GM12878 (cell line): Measurements from ENCODE around the gene SURF2. TPM values are rescaled to one million over a fixed set of nuclear protein-coding genes. Genes with fewer than 3 reads are reported as not detected.

Experiments used
- ATAC-seq: fragments of 200-7000 bp; cut with Tn5 transposase; 3 replicates; pipeline ENCODE4 v1.9.1; 2020; ENCODE audit warnings: mild to moderate bottlenecking, moderate library complexity
- BruUV-seq: library from RNA; stranded (reverse); fragments of 400-500 nt; replicated peaks from 2 replicates; lab custom pipeline; 2021; lab: Mats Ljungman, UMichigan
- CTCF ChIA-PET: fragments of 300-600 bp; sonication (Branson Sonifier 250); formaldehyde crosslinking; extraction: SDS; loops from one replicate; lab custom pipeline; 2021; ENCODE audit warnings: inconsistent platforms; lab: Yijun Ruan, JAX
- POLR2A ChIA-PET: fragments of 350-600 bp; formaldehyde crosslinking; extraction: SDS; loops from one replicate; lab custom pipeline; 2021; ENCODE audit warnings: inconsistent platforms; lab: Charles Lee
- RAD21 ChIA-PET: fragments of 300-600 bp; sonication (Branson Sonifier 250); formaldehyde crosslinking; loops from one replicate; lab custom pipeline; 2023; ENCODE audit warnings: antibody characterized with exemption; ENCODE audit not compliant: unreplicated experiment; lab: Charles Lee
- SMC1A ChIA-PET: fragments of 300-600 bp; sonication (Branson Sonifier 250); formaldehyde crosslinking; loops from one replicate; lab custom pipeline; 2023; ENCODE audit not compliant: unreplicated experiment, uncharacterized antibody; lab: Charles Lee
- DNase-seq: peaks from one replicate; pipeline ENCODE4 v3.0.0-alpha.2; 2011; ENCODE audit warnings: low read depth, low spot score
- FAIRE-seq: peaks from 3 replicates; lab custom pipeline; 2011; peaks lifted over from hg19 to GRCh38; lab: Jason Lieb, UNC
- H2AFZ ChIP-seq: 2 replicates; pipeline ENCODE4 v1.6.0; 2011; ENCODE audit warnings: low read depth, low read length, control low read depth; ENCODE audit not compliant: control insufficient read depth
- H3K27ac ChIP-seq: 2 replicates; pipeline ENCODE4 v1.5.1; 2011; ENCODE audit warnings: control low read depth; ENCODE audit not compliant: control insufficient read depth, insufficient read depth
- H3K27me3 ChIP-seq, 2 experiments: replicated peaks in 1 of 2; 2 replicates each; pipeline versions ENCODE4 v1.6.0 to v1.6.1; 2011; ENCODE audit warnings: low read length in 1 of 2; ENCODE audit not compliant: control insufficient read depth in 2 of 2, insufficient read depth in 2 of 2
- H3K36me3 ChIP-seq, 2 experiments: 2 replicates each; pipeline ENCODE4 v1.5.1; 2011; ENCODE audit warnings: low read length in 1 of 2; ENCODE audit not compliant: control insufficient read depth in 2 of 2, insufficient read depth in 2 of 2
- H3K4me1 ChIP-seq: 2 replicates; pipeline ENCODE4 v1.6.1; 2011; ENCODE audit warnings: mild to moderate bottlenecking, low read length, moderate library complexity, mixed read lengths; ENCODE audit not compliant: control insufficient read depth, insufficient read depth
- H3K4me2 ChIP-seq: 2 replicates; pipeline ENCODE4 v1.6.0; 2011; ENCODE audit warnings: control low read depth; ENCODE audit not compliant: control insufficient read depth, insufficient read depth
- H3K4me3 ChIP-seq: fragments of 200-600 bp; sonication (generic); 2 replicates; pipeline ENCODE4 v1.5.1; 2016
- H3K79me2 ChIP-seq: 2 replicates; pipeline ENCODE4 v1.6.0; 2011; ENCODE audit warnings: low read length; ENCODE audit not compliant: control insufficient read depth, insufficient read depth
- H3K9ac ChIP-seq: 2 replicates; pipeline ENCODE4 v1.8.0; 2011; ENCODE audit warnings: low read length, control low read depth, mixed read lengths; ENCODE audit not compliant: control insufficient read depth, insufficient read depth
- H3K9me3 ChIP-seq: replicated peaks from 3 replicates; pipeline ENCODE4 v1.5.1; 2011; ENCODE audit warnings: mild to moderate bottlenecking, low read length; ENCODE audit not compliant: control insufficient read depth, insufficient read depth
- H4K20me1 ChIP-seq: 2 replicates; pipeline ENCODE4 v1.6.0; 2011; ENCODE audit not compliant: control insufficient read depth, insufficient read depth
- ASH2L ChIP-seq: fragments of 300-600, 200-600 bp; sonication (generic); IDR thresholded peaks from 2 replicates; pipeline ENCODE4 v1.6.1; 2017; ENCODE audit warnings: low read depth, mild to moderate bottlenecking, borderline replicate concordance
- CREM ChIP-seq: IDR thresholded peaks from 2 replicates; pipeline ENCODE4 v1.6.1; 2014; ENCODE audit warnings: antibody characterized with exemption, low read depth
- IKZF2 ChIP-seq, 2 experiments: fragments of 450-650 bp; IDR thresholded peaks; 2 replicates each; pipeline ENCODE4 v1.6.1; 2017; ENCODE audit warnings: mild to moderate bottlenecking in 2 of 2, moderate library complexity in 2 of 2
- NR2C2 ChIP-seq: IDR thresholded peaks from 2 replicates; pipeline ENCODE4 v1.6.1; 2011; ENCODE audit warnings: borderline replicate concordance, low read depth; ENCODE audit not compliant: control insufficient read depth, insufficient read length
- POU2F2 ChIP-seq: IDR thresholded peaks from 3 replicates; pipeline ENCODE4 v1.6.1; 2011; ENCODE audit warnings: low read depth, mild to moderate bottlenecking, low read length, borderline replicate concordance
- RAD51 ChIP-seq: fragments of 450-650 bp; IDR thresholded peaks from 2 replicates; pipeline ENCODE4 v1.6.1; 2016; ENCODE audit warnings: moderate library complexity, mild to moderate bottlenecking, inconsistent platforms
- SMC3 ChIP-seq: IDR thresholded peaks from 2 replicates; pipeline ENCODE4 v1.6.1; 2011; ENCODE audit warnings: low read length, improper control_type of control experiment, borderline replicate concordance
- TCF12 ChIP-seq: IDR thresholded peaks from 2 replicates; pipeline ENCODE4 v1.6.1; 2011; ENCODE audit warnings: low read depth, mild to moderate bottlenecking, low read length
- USF1 ChIP-seq: IDR thresholded peaks from 2 replicates; pipeline ENCODE4 v1.6.1; 2011; ENCODE audit warnings: borderline replicate concordance, low read depth, mild to moderate bottlenecking, moderate library complexity, mixed read lengths, low read length; ENCODE audit not compliant: insufficient read depth; ENCODE audit errors: extremely low read length
- ZBTB4 ChIP-seq: fragments of 450-650 bp; formaldehyde crosslinking; IDR thresholded peaks from 2 replicates; pipeline ENCODE4 v1.4.0; 2022; ENCODE audit warnings: mild to moderate bottlenecking, moderate library complexity
- ZNF274 ChIP-seq: IDR thresholded peaks from one replicate; pipeline ENCODE4 v1.8.0; 2011; ENCODE audit not compliant: insufficient read length, insufficient read depth
- ZNF592 ChIP-seq: fragments of 450-650 bp; IDR thresholded peaks from 2 replicates; pipeline ENCODE4 v1.6.1; 2017; ENCODE audit warnings: mild to moderate bottlenecking, moderate library complexity
- WGBS: methylation state at CpG from one replicate; pipeline ENCODE4 v1.1.6; 2016; ENCODE audit warnings: low lambda C conversion rate; ENCODE audit not compliant: insufficient replicate concordance, insufficient coverage; ENCODE audit errors: missing lambda C conversion rate; 5-methylcytosine and 5-hydroxymethylcytosine counted together
- in situ Hi-C: fragments of 300-500 bp; cut with MboI; formaldehyde crosslinking; loops from 9 replicates; pipeline ENCODE4 v1.14.3; 2018; ENCODE audit warnings: mixed read lengths
- intact Hi-C: fragments of 100-400 bp; cut with micrococcal nuclease; formaldehyde crosslinking; loops from one replicate; pipeline ENCODE4 v1.14.2; 2022; ENCODE audit not compliant: unreplicated experiment
- polyA plus RNA-seq, 11 experiments: library from polyadenylated mRNA; depleted of rRNA in 4 of 11; unstranded in 6 of 11; stranded (reverse) in 5 of 11; fragments of >200 nt; fragmentation: Nextera tagmentation in 4 of 11; fragmentation: Illumina TruSeq in 1 of 11; extraction: Ambion mirVana in 4 of 11; extraction: Trizol in 1 of 11; gene quantifications; 1 replicate in 1 of 11; 2 replicates in 10 of 11; pipeline versions ENCODE4 v1.2.1 to v1.2.3, GENCODE V29; 2011 to 2016; ENCODE audit warnings: inconsistent platforms in 2 of 11, missing spikeins in 2 of 11, low read depth in 1 of 11
- total RNA-seq, 4 experiments: library from RNA; depleted of rRNA in 3 of 4; stranded (reverse); fragments of >200 nt in 3 of 4; fragmentation: Illumina TruSeq in 1 of 4; extraction: Trizol in 1 of 4; gene quantifications; 2 replicates each; pipeline versions ENCODE4 v1.2.1 to v1.2.3, GENCODE V29; 2013 to 2021

SURF2 gene
- total and polyA plus RNA-seq, 10 of the 15 experiments (the other 5 are each of a cell fraction or from before 2014, with no cell fraction given): 4.0 to 41.7 (median 20.8) TPM

- H3K4me2 ChIP-seq: no peak overlapping the region
- ChIA-PET RAD21 (interaction anchor here (1.1 kb wide), 1 partner anchor 16 kb away, joined by 4 read pairs; no protein-coding TSS in a partner anchor), POLR2A (interaction anchor here (1.0 to 2.9 kb wide), 3 partner anchors 13 to 30 kb away, joined by 4 to 12 read pairs (median 10); partner anchors contain the start of genes MED22, RPL7A, SURF1 and SURF2), CTCF (interaction anchor here (1.2 to 1.8 kb wide), 5 partner anchors 12 to 139 kb away, joined by 3 to 4 read pairs (median 3); no protein-coding TSS in a partner anchor), SMC1A (interaction anchor here (1.7 kb wide), 1 partner anchor 81 kb away, joined by 3 read pairs; no protein-coding TSS in a partner anchor)
- H3K79me2 ChIP-seq: peaks cover 31% of the 10 kb centered on the region
- no peak for ATAC-seq
- 38% methylated on average over 6 of the region's 6 CpGs for whole genome bisulfite sequencing
- H3K9me3 ChIP-seq: no peaks in the 10 kb centered on the region; the same call in 2 of the 3 replicates
- no peak overlapping the region for H3K4me3 ChIP-seq
- H3K36me3 ChIP-seq: no peaks in the 10 kb centered on the region
- H3K9ac ChIP-seq: no peak overlapping the region
- no peak overlapping the region for H2AFZ ChIP-seq
- intact Hi-C loops: loop anchor here (5.0 kb wide), 1 partner anchor 40 kb away; the partner anchor contains the start of gene REXO4
- no peak for DNase-seq
- H3K4me1 ChIP-seq: peaks cover 5% of the 10 kb centered on the region
- in situ Hi-C loops: no loop called here
- H3K27ac ChIP-seq: no peak overlapping the region
- no peaks in the 10 kb centered on the region for H4K20me1 ChIP-seq
- BruUV-seq: no TSS peak
- no peaks in the 10 kb centered on the region for H3K27me3 ChIP-seq
- no peak for FAIRE-seq
- TF ChIP-seq ZNF592 (no peak), CREM (no peak), ZNF274 (no peak), IKZF2 (IDR thresholded peaks at IDR 0.05) (no peak), RAD51 (no peak), SMC3 (no peak), TCF12 (no peak), ASH2L (no peak), ZBTB4 (CRISPR knock-in tag) (no peak), USF1 (no peak), POU2F2 (no peak), NR2C2 (no peak)
Observed at GRCh38 chr9:133377721-133378216, 21.4 kb downstream of the SURF2 start.
